Neural progenitor cell (in vitro differentiated cells): ENCODE results near the gene CCNL1.

Source experiments
- EZH2 ChIP-seq: fragments of 200-600 bp; sonication (generic); IDR thresholded peaks from 2 replicates; pipeline ENCODE4 v1.6.1; 2017; ENCODE audit warnings: antibody characterized with exemption, mild to moderate bottlenecking, moderate library complexity
- TF ChIP-seq, protein P1 (sequence below): fragments of 200-600 bp; sonication (generic); IDR thresholded peaks from 2 replicates; pipeline ENCODE4 v1.5.1; 2017; ENCODE audit warnings: antibody characterized with exemption, mild to moderate bottlenecking

DNA sequence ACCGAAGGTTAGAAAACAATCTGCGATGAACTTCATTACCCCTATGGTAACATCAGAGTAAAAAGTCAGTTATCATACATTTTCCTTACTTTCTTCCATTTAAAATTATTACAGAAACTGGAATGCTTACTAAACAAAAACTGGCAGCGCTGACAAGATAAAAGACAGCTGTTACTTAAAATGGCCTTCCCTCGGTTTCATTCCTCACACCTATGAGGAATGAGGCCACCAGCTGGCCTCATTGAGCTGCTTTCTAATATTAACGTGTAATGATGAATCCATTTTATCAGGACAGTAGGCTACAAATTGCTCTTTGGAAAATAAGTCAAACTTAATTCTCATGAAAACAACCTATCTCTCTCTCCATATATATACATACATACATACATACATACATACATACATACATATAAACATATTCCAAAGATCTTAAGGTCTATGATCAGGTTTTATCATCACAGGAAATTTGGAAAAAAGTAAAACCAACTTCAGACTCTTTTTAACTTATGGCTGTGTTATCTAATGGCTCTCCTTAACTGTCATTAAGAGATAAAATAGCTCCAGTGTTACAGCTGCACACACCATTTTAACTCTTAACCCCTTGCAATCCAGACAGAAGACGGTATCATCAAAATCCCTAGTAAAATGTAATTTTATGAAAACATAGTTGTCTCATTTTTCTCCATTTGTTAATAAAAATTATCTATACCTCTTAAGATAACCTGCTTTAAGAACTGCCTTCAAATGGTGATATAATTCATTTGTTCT, 5.2 kb downstream of the CCNL1 start:
- TF ChIP-seq, protein P1, sequence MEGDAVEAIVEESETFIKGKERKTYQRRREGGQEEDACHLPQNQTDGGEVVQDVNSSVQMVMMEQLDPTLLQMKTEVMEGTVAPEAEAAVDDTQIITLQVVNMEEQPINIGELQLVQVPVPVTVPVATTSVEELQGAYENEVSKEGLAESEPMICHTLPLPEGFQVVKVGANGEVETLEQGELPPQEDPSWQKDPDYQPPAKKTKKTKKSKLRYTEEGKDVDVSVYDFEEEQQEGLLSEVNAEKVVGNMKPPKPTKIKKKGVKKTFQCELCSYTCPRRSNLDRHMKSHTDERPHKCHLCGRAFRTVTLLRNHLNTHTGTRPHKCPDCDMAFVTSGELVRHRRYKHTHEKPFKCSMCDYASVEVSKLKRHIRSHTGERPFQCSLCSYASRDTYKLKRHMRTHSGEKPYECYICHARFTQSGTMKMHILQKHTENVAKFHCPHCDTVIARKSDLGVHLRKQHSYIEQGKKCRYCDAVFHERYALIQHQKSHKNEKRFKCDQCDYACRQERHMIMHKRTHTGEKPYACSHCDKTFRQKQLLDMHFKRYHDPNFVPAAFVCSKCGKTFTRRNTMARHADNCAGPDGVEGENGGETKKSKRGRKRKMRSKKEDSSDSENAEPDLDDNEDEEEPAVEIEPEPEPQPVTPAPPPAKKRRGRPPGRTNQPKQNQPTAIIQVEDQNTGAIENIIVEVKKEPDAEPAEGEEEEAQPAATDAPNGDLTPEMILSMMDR, result no peak
- TF ChIP-seq EZH2, result no peak
